Measurements from ENCODE around the gene LIN54. TPM values are rescaled to one million over a fixed set of nuclear protein-coding genes. Genes with fewer than 3 reads are reported as not detected.

The LIN54 gene
- total RNA-seq, 6 donors from 2014 or later, result 4.2 to 11.7 (median 9.5) TPM

- ATAC-seq (ENCODE audit: low FRiP score in 2 of 2) (no peak), DNase-seq (no peak)
- Histone ChIP-seq H3K9me3 (no peaks in the 10 kb centered on the region), H3K27ac (no peak overlapping the region), H3K4me3 (no peak overlapping the region), H3K4me1 (peaks cover 3 to 13% (median 8%) of the 10 kb centered on the region in 4 donors), H3K36me3 (peaks cover 0 to 6% (median 0%) of the 10 kb centered on the region in 4 donors), H3K27me3 (no peaks in the 10 kb centered on the region)
- TF ChIP-seq, protein P1, sequence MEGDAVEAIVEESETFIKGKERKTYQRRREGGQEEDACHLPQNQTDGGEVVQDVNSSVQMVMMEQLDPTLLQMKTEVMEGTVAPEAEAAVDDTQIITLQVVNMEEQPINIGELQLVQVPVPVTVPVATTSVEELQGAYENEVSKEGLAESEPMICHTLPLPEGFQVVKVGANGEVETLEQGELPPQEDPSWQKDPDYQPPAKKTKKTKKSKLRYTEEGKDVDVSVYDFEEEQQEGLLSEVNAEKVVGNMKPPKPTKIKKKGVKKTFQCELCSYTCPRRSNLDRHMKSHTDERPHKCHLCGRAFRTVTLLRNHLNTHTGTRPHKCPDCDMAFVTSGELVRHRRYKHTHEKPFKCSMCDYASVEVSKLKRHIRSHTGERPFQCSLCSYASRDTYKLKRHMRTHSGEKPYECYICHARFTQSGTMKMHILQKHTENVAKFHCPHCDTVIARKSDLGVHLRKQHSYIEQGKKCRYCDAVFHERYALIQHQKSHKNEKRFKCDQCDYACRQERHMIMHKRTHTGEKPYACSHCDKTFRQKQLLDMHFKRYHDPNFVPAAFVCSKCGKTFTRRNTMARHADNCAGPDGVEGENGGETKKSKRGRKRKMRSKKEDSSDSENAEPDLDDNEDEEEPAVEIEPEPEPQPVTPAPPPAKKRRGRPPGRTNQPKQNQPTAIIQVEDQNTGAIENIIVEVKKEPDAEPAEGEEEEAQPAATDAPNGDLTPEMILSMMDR (IDR thresholded peaks at IDR 0.05), result no peak
- TF ChIP-seq EP300 (IDR thresholded peaks at IDR 0.05), result no peak
- no peak for TF ChIP-seq POLR2A (IDR thresholded peaks at IDR 0.05)
- no peak for TF ChIP-seq POLR2AphosphoS5 (IDR thresholded peaks at IDR 0.05)
- 90 to 93% methylated on average over 5 of the region's 5 CpGs for WGBS, 2 donors
Observed at GRCh38 chr4:82903737-82904136, 106.9 kb downstream of the LIN54 start.

- Histone ChIP-seq H3K27ac (peak overlapping the region; percentile 96 to 99 (median 98)), H3K4me3 (peak overlapping the region; percentile 40 to 83 (median 67)), H3K9me3 (no peaks in the 10 kb centered on the region), H3K27me3 (no peaks in the 10 kb centered on the region), H3K4me1 (peaks cover 22 to 28% (median 26%) of the 10 kb centered on the region in 4 donors), H3K36me3 (peaks cover 0 to 7% (median under 1%) of the 10 kb centered on the region in 4 donors)
- TF ChIP-seq POLR2AphosphoS5 (IDR thresholded peaks at IDR 0.05), result no peak
- TF ChIP-seq, protein P1 (IDR thresholded peaks at IDR 0.05), result no peak
- TF ChIP-seq EP300 (IDR thresholded peaks at IDR 0.05), result no peak
- no peak for TF ChIP-seq POLR2A (IDR thresholded peaks at IDR 0.05)
- ATAC-seq (ENCODE audit: low FRiP score in 2 of 2) (no peak), DNase-seq (no peak)
- WGBS, 2 donors, result 1 to 2% methylated on average over 8 of the region's 8 CpGs
Observed at GRCh38 chr4:82901183-82901718, 109.4 kb downstream of the LIN54 start.

DNA sequence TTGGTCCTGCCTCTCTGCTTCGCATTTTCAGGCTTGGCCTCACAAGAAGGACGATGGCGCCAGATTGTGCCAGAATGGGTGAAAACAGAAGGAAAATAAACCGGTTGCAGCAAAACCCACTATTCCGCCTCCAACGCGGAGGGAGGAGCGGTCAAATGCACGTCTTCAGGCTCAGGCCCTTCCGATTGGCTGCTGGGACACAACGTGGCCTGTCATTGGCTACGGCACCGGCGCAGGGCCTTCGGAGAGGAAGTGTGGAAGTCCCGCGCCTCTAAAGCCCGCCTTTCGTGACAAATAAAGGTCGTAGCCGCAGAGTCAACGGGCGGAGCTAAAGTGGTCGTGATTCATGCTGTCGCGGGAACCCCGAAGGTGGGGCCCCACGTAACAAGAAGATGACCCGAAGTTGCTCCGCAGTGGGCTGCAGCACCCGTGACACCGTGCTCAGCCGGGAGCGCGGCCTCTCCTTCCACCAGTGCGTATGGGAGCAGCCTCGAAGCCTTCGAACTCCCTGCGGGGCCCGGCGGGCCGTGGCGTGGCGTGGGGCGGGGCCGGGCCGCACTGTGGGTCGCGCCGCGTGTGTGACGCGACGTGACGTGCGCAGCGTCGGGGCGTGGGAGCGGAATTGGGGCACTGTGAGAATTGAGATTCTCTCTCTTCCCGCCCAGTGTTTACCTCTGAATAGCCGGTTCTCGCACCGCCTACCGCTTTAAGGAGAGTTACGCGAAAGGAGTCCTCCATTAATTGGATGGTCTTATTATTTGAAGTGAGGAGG, 110.0 kb downstream of the LIN54 start, which contains the start of gene THAP9:
Gene THAP9, plus strand, starts transcription at position 325 of the 772 bp plus-strand sequence. Its CDS starts 68 bp downstream, at position 393.
- H3K9me3 ChIP-seq, result no peaks in the 10 kb centered on the region
- TF ChIP-seq POLR2A (IDR thresholded peaks at IDR 0.05) (peak in 3 of 4 donors; percentile 74 to 86 (median 85)), EP300 (IDR thresholded peaks at IDR 0.05) (peak in 1 of 4 donors; percentile 23), POLR2AphosphoS5 (IDR thresholded peaks at IDR 0.05) (peak; percentile 81 to 82)
- TF ChIP-seq, protein P1 (IDR thresholded peaks at IDR 0.05), result peak in 3 of 6 experiments; percentile 4 to 21 (median 18)
- H3K4me3 ChIP-seq, result peak within 1 kb of the TSS; percentile 54 to 83 (median 67)
- ATAC-seq (ENCODE audit: low FRiP score in 2 of 2) (peak; percentile 98 to 99), DNase-seq (peak; percentile 99)
- H3K36me3 ChIP-seq, result peaks cover 0 to 14% (median 3%) of the 10 kb centered on the region in 4 donors
- 1% methylated on average over 28 to 60 of the region's 67 CpGs for WGBS, 2 donors
- H3K4me1 ChIP-seq, result peaks cover 22 to 28% (median 26%) of the 10 kb centered on the region in 4 donors
- peak within 1 kb of the TSS; percentile 96 to 99 (median 98) for H3K27ac ChIP-seq
- H3K27me3 ChIP-seq, result no peaks in the 10 kb centered on the region

- ATAC-seq (ENCODE audit: low FRiP score in 2 of 2), result peak in 1 of 2 donors; percentile 0
Observed at GRCh38 chr4:82900066-82900410, 110.6 kb downstream of the LIN54 start.

More at GRCh38 chr4:82900066-82900410, 110.6 kb downstream of the LIN54 start:
- no peaks in the 10 kb centered on the region for H3K9me3 ChIP-seq
- H3K4me3 ChIP-seq, result peak overlapping the region; percentile 54 to 83 (median 67)
- peaks cover 0 to 20% (median 5%) of the 10 kb centered on the region in 4 donors for H3K36me3 ChIP-seq
- TF ChIP-seq, protein P1 (IDR thresholded peaks at IDR 0.05), result no peak
- no peak for TF ChIP-seq POLR2A (IDR thresholded peaks at IDR 0.05)
- no peak for TF ChIP-seq EP300 (IDR thresholded peaks at IDR 0.05)
- no peak for TF ChIP-seq POLR2AphosphoS5 (IDR thresholded peaks at IDR 0.05)
- H3K27ac ChIP-seq, result peak overlapping the region; percentile 96 to 99 (median 98)
- peaks cover 22 to 28% (median 26%) of the 10 kb centered on the region in 4 donors for H3K4me1 ChIP-seq
- H3K27me3 ChIP-seq, result no peaks in the 10 kb centered on the region
- no peak for DNase-seq
- 0% methylated on average over 14 of the region's 14 CpGs for WGBS, 2 donors
